GM18505 (cell line): ENCODE measurements around the gene CFAP44.
"Not testable (repeated sequence)": the region's sequence is repeated elsewhere in the genome, so short reads cannot be mapped to it uniquely, and the experiment has no call there.

ENCODE experiments used
- ATAC-seq: cut with Tn5 transposase; IDR thresholded peaks from one replicate; pipeline ENCODE4 v1.9.1; 2021; ENCODE audit not compliant: unreplicated experiment
- POLR2A ChIP-seq: IDR thresholded peaks from 4 replicates; pipeline ENCODE4 v1.6.1; 2011; ENCODE audit warnings: borderline replicate concordance; ENCODE audit not compliant: insufficient read depth, insufficient read length; ENCODE audit errors: extremely low read depth

The CFAP44 gene, protein sequence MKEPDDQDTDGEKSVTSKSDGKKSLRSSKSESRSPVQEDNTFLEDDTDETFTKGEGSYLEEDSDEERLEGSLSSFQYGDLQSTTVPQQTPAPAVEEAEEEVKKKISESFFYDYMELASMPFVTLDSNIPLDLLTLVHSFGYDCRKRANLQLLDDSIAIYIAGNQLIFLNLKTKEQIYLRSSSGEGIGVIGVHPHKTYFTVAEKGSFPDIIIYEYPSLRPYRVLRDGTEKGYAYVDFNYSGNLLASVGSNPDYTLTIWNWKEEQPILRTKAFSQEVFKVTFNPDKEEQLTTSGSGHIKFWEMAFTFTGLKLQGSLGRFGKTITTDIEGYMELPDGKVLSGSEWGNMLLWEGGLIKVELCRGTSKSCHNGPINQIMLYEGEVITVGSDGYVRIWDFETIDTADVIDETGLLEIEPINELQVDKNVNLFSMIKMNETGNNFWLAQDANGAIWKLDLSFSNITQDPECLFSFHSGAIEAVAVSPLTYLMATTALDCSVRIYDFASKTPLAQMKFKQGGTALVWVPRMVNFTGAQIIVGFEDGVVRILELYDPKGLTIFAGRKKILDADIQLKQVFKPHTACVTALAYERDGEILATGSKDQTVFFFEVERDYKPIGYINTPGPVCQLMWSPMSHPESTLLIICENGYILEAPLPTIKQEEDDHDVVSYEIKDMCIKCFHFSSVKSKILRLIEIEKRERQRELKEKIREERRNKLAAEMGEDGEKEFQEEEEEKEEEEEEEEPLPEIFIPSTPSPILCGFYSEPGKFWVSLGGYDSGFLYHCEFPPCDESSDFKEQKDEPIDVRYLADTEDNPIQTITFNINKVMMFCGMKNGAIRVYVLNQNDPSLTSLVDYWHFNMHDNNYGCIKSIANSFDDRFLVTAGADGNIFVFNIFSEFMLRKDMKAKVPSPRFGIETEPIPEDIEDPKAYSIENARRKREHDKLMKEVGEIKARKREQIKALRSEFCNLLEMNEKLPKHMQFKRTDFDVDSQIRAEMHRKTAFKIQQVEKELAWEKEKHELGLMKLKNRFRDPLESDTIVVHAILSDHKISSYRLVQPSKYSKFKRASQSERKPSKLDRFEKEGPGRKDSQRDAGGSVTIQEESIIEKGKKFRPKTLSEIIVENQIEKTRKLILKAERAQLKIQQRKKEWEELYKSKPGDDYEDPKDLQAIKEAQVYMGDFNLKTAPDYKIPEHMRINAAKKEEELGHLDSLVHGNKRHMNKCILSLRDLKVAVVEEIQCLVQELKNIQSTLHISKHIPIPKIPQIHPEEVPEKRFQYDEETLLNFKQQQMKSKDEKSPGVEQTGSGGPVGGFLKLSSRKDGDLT (N-terminal part only)

DNA sequence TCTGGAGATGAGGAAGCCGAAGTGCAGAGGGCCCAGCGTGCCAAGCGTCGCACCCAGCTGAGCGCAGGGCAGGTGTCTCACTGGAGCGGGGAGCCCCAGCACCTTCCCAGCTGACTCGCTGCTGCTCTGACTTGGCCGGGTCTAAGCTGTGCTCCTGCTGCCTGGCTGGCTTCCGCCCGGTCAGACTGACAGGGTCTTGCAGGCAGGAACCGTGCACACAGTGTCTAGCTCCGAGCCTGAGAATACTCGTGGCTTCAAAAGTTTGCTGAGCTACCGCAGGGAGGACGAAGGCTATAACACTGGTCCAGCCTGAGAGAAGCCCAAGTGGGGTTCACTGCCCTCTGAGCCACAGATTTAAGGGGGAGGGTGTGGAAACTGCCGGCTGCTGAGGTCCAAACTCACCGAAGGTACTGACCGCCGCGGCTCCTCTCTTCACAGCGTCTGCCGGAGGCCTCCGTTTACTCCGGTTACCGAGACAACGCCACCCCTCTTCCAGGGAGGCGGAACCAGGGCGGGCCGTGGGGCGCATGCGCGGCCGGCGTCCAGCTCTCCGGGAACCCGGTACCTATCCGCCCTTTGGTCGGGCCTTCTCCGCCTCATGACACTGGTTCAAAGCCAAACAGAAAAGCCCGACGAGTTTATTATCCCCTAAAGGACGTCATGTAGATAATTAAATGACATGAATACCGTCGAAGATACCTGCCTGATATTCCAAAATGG, at the start of gene CFAP44:
CFAP44 (minus strand) TSS at position 443 of the 720 bp plus-strand sequence. CDS start 7,829 bp downstream, outside the sequence.
- no peak for ATAC-seq

DNA sequence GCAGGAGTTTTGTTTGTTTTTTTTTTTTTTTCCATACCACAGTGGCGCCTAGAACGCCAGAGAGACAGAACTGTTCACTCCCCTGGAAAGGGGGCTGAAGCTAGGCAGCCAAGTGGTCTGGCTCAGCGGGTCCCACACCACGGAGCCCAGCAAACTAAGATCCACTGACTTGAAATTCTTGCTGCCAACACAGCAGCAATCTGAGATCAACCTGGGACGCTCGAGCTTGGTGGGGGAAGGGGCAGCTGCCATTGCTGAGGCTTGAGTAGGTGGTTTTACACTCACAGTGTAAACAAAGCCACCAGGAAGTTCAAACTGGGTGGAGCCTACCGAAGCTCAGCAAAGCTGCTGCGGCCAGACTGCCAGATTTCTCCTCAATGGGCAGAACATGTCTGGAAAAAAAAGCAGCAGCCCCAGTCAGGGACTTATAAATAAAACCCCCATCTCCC, 43.9 kb upstream of the CFAP44 start:
- no peak for TF ChIP-seq POLR2A
- no peak for ATAC-seq

More for the DNA sequence above, at the start of gene CFAP44:
- no peak for TF ChIP-seq POLR2A

DNA sequence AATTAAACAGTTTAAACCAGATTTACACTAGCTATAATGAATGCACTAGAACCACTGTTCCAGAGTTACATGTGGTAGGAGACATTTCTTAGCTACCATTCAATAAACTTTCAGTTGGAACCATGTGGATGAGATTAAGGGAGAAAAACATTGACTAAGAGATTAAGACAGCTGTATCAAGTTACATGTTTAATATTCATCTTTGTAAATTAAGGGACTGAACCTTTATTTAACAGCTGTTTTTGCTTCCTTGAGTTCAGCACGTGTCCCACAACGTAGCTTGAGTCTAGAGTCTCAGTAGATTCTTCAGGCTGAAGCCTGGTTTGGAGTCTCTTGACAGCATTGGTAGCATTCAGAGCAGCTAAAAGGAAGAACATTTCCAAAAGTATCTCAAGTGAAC, 27.2 kb upstream of the CFAP44 start:
- TF ChIP-seq POLR2A: no peak
- ATAC-seq: no peak

DNA sequence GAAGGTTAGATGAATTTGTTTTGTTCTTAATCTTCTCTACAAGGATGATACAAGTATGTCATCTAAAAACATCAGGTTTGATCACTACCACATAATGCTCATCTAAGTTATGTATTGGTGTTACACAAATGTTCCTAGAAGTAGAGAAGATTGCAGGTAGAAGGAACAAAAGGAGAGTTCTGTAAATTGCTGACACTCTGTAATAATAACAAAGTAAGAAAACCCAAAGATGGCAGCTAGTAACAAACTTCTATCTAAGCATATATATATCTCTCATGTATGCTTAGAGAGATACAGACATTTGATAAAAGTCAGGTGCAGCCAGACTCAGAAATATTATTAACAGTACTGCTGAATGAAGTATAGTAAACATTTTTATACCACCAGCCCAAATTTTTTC, 20.2 kb upstream of the CFAP44 start:
- TF ChIP-seq POLR2A: no peak
- ATAC-seq: no peak

DNA sequence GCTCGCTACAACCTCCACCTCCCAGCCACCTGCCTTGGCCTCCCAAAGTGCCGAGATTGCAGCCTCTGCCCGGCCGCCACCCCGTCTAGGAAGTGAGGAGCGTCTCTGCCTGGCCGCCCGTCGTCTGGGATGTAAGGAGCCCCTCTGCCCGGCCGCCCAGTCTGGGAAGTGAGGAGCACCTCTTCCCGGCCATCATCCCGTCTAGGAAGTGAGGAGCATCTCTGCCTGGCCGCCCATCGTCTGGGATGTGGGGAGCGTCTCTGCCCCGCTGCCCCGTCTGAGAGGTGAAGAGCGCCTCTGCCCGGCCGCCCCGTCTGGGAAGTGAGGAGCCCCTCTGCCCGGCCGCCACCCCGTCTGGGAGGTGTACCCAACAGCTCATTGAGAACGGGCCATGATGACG, 17.3 kb upstream of the CFAP44 start:
- ATAC-seq: not testable (repeated sequence)

DNA sequence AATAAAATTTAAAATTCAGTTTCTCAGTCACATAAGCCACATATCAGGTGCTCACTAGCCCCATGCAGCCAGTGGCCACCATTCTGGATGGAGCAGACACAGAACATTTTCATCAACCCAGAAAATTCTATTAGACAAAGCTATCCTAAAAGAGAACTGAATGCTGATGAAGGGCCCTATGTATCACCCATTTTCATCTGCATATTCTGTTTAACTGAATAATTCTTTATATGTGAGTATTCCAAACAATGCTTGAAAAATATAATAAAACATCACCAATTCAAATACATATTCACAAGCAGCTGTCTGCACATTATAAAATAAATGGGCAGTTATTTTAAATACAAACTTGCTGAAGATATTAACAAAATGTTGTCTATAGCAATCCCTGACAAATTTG, 14.2 kb upstream of the CFAP44 start:
- TF ChIP-seq POLR2A: no peak
- no peak for ATAC-seq

DNA sequence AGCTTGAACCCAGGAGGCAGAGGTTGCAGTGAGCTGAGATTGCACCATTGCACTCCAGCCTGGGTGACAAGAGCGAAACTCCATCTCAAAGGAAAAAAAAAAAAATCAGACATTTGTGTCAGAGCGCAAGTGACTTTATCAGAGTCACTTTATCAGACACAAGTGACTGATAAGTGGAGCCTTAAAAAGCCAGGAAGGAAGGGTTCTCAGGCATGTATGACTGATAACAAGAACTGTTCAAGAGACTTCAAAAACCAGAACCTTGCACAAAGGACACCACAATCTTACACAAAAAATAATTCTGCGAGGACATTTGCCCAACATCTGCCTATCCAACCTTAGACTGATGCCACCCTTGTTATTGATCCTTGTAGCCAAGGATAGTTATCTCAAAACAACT, 13.3 kb upstream of the CFAP44 start:
- TF ChIP-seq POLR2A: no peak
- no peak for ATAC-seq

DNA sequence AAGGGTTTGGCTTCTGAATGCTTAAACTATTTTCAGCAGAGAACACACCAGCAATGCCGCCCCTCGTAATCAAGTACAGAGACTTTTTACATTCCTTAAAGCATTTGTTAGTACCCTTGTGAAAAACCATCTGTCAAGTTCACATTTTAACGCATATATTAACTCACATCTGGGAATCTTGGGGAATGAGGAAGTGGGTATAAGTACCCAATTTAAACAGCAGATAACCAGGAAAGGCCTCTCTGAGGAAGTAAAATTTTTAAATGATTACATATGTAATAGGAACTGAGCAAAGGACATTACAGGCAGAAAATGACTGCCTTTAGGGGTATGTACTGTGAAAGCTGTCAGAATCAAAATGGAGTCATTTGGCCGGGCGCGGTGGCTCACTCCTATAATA, 12.8 kb upstream of the CFAP44 start:
- no peak for TF ChIP-seq POLR2A
- no peak for ATAC-seq

DNA sequence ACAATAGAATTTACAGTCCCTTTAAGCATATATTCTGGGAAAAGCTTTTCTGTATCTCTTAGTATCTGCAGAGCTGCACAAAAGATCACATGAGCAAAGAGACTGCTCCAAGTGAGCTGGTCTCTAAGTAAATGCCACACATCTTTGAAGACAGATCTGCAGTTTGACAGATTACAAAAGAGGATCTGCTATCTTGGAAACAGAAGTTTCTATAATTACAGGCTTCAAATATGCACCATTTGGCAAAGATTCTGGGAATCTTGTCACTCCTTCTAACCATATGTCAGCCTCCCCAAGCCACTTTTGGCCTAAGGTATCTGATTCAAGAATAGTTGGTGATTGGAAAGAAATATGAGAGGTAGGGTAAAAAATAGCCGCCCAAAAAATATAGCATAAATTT, 9.6 kb upstream of the CFAP44 start:
- TF ChIP-seq POLR2A: no peak
- no peak for ATAC-seq

DNA sequence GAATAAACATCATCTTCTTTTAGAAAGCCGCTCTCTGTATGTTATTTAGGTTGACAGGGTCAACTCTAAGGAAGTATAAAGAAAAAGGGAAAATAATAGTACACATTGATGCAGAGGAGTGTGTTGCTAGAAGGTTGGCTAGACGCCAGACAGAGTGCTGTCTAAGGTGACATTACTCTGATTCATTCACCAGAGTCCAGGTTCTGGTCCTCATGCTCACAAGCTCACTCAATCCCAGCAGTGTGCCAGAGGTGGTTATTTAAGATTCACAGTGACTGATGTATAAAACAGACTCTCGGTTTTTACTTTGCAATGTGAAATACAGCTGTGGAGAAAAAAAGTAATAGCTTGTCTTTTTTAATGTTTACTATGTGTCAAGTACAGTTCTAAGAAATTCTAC, 1.7 kb downstream of the CFAP44 start:
- no peak for TF ChIP-seq POLR2A
- ATAC-seq: no peak

DNA sequence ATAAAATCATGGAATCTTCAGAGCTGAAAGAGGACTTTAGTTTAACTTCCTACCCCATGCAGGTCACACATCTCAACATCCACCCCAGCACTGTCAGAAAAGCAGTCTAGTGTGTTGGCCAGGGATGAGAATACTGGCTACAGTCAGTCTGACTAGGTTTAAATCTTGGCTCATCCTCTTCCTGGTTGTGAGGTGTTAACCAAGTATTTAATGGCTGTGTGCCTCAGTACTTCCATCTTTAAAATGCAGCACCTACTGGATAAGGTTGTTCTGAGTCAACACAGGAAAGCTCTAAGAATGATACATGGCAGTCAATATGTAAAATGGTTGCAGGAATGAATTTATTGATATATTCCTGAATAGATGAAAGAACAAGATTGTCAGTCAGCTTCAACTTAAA, 3.1 kb downstream of the CFAP44 start:
- TF ChIP-seq POLR2A: no peak
- ATAC-seq: no peak

DNA sequence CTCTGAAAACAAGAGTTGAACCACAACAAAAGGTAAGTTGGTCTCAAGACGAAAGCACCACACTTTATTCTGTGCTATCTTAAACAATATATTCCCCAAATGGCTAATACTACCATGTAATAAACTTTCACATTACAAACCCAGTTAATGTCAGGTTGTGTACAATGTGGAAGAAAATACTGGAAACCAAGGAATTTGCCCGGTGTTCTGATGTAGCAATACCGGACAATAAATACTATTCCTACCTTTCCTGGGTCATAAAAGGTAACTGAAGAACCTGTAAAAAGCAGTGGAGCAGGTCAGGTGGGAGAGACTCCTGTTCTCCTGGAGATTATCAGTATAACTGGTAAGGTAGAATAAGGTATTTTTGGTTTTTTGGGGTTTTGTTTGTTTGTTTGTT, 3.9 kb downstream of the CFAP44 start:
- no peak for ATAC-seq
- no peak for TF ChIP-seq POLR2A
